Fibroblast of skin of scalp (primary cell): ENCODE results near the gene SEC16A.

Source experiments
- DNase-seq: peaks from one replicate; pipeline ENCODE4 v3.0.0-alpha.2; 2013

Gene SEC16A

GRCh38 chr9:136519263-136520052, 36.6 kb upstream of the SEC16A start:
- DNase-seq: no peak

- DNase-seq: no peak
Measured at GRCh38 chr9:136518623-136519022, 35.8 kb upstream of the SEC16A start.

GRCh38 chr9:136517950-136518349, 35.1 kb upstream of the SEC16A start:
- no peak for DNase-seq

- DNase-seq: no peak
Measured at GRCh38 chr9:136517012-136517743, 34.3 kb upstream of the SEC16A start.

- DNase-seq: no peak
Measured at GRCh38 chr9:136516191-136516654, 33.4 kb upstream of the SEC16A start.

GRCh38 chr9:136515276-136515675, 32.4 kb upstream of the SEC16A start:
- no peak for DNase-seq

GRCh38 chr9:136514022-136514714, 31.3 kb upstream of the SEC16A start:
- DNase-seq: no peak

- DNase-seq: no peak
Measured at GRCh38 chr9:136513191-136513590, 30.4 kb upstream of the SEC16A start.

GRCh38 chr9:136512651-136513071, 29.8 kb upstream of the SEC16A start:
- no peak for DNase-seq

- DNase-seq: no peak
Measured at GRCh38 chr9:136511670-136512592, 29.1 kb upstream of the SEC16A start.

- DNase-seq: no peak
Measured at GRCh38 chr9:136511144-136511669, 28.4 kb upstream of the SEC16A start.

- no peak for DNase-seq
Measured at GRCh38 chr9:136510561-136510960, 27.7 kb upstream of the SEC16A start.

- DNase-seq: no peak
Measured at GRCh38 chr9:136509549-136509948, 26.7 kb upstream of the SEC16A start.

- DNase-seq: no peak
Measured at GRCh38 chr9:136508729-136509500, 26.1 kb upstream of the SEC16A start.

- no peak for DNase-seq
Measured at GRCh38 chr9:136507992-136508375, 25.1 kb upstream of the SEC16A start.

GRCh38 chr9:136507221-136507991, 24.6 kb upstream of the SEC16A start:
- no peak for DNase-seq

- DNase-seq: no peak
Measured at GRCh38 chr9:136506425-136506824, 23.6 kb upstream of the SEC16A start.

- no peak for DNase-seq
Measured at GRCh38 chr9:136505406-136506403, 22.9 kb upstream of the SEC16A start.
